ENCODE measurements around the gene AGAP1.

DNA sequence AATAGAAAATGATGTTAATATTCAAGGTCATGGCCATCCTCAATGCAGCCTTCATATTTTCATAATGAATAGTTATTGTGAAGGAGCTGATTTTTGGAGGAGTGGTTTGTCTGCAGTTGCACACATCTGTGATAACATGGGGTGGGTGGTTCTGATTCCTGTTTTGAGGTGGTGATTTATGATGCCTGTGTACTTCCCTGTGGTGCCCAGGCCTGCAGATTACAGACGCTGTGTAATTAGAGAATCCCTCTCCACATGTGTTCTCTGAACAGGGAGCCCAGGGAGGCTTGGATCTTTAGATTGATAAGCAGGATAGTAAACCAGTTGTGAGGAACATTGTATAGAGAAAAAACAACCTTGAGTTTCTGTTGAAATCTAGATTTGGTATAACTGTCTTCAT, 117.5 kb downstream of the AGAP1 start:
- TF ChIP-seq, protein P1, sequence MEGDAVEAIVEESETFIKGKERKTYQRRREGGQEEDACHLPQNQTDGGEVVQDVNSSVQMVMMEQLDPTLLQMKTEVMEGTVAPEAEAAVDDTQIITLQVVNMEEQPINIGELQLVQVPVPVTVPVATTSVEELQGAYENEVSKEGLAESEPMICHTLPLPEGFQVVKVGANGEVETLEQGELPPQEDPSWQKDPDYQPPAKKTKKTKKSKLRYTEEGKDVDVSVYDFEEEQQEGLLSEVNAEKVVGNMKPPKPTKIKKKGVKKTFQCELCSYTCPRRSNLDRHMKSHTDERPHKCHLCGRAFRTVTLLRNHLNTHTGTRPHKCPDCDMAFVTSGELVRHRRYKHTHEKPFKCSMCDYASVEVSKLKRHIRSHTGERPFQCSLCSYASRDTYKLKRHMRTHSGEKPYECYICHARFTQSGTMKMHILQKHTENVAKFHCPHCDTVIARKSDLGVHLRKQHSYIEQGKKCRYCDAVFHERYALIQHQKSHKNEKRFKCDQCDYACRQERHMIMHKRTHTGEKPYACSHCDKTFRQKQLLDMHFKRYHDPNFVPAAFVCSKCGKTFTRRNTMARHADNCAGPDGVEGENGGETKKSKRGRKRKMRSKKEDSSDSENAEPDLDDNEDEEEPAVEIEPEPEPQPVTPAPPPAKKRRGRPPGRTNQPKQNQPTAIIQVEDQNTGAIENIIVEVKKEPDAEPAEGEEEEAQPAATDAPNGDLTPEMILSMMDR (IDR thresholded peaks at IDR 0.05), result no peak
- no peak for TF ChIP-seq POLR2A (IDR thresholded peaks at IDR 0.05)

Measured in thyroid gland (tissue), 4 donors.